C4-2B (cell line): ENCODE data around the gene TMEM134.

ENCODE experiments used
- H3K27ac ChIP-seq: fragments of 450-650 bp; 2 replicates; pipeline ENCODE4 v1.5.1; 2017
- CTCF ChIP-seq: fragments of 450-650 bp; conservative IDR thresholded peaks from 2 replicates; pipeline ENCODE4 v1.5.1; 2017; ENCODE audit warnings: mild to moderate bottlenecking
- ZFX ChIP-seq: fragments of 450-650 bp; IDR thresholded peaks from 2 replicates; pipeline ENCODE4 v1.6.1; 2017

TMEM134 gene

GRCh38 chr11:67429038-67429668 is 39.9 kb downstream of the TMEM134 start:
- no peak for TF ChIP-seq ZFX
- no peak for TF ChIP-seq CTCF
- peak overlapping the region; percentile 86 for H3K27ac ChIP-seq

GRCh38 chr11:67428052-67429001 is 40.7 kb downstream of the TMEM134 start, which contains the start of gene RPS6KB2:
TSS of gene RPS6KB2 (plus strand) at chr11:67428494. CDS start at chr11:67428546, 52 bp downstream.
- peak; percentile 87; the same call in 1 of the 2 replicates for TF ChIP-seq ZFX
- TF ChIP-seq CTCF, result no peak
- H3K27ac ChIP-seq, result peak within 1 kb of the TSS; percentile 86

- H3K27ac ChIP-seq, result peak overlapping the region; percentile 86
Observed at GRCh38 chr11:67427364-67427859, 41.6 kb downstream of the TMEM134 start.

- H3K27ac ChIP-seq, result no peak overlapping the region
- TF ChIP-seq ZFX (no peak), CTCF (no peak)
Observed at GRCh38 chr11:67423891-67424613, 45.0 kb downstream of the TMEM134 start.

GRCh38 chr11:67423466-67423865 is 45.6 kb downstream of the TMEM134 start:
- TF ChIP-seq CTCF, result no peak
- no peak for TF ChIP-seq ZFX
- H3K27ac ChIP-seq, result no peak overlapping the region

GRCh38 chr11:67422891-67423290 is 46.2 kb downstream of the TMEM134 start:
- TF ChIP-seq ZFX, result no peak
- no peak for TF ChIP-seq CTCF
- no peak overlapping the region for H3K27ac ChIP-seq

- H3K27ac ChIP-seq, result peak overlapping the region; percentile 87
- TF ChIP-seq CTCF (no peak), ZFX (no peak)
Observed at GRCh38 chr11:67421430-67422031, 47.5 kb downstream of the TMEM134 start.
